ENCODE results near the gene TGM6. TPM values are rescaled to one million over a fixed set of nuclear protein-coding genes. Genes with fewer than 3 reads are reported as not detected.
A peak's percentile ranks its signal among the peaks of the same experiment; 100 is the strongest.

The TGM6 gene
- total RNA-seq, 4 donors from 2014 or later: not detected

- no peak for DNase-seq (ENCODE audit: low spot score)
Measured at GRCh38 chr20:2468581-2469407, 88.1 kb downstream of the TGM6 start.

GRCh38 chr20:2469991-2470422 is 89.3 kb downstream of the TGM6 start:
- DNase-seq (ENCODE audit: low spot score) (peak; percentile 32), ATAC-seq (ENCODE audit: low FRiP score) (peak; percentile 57)
- TF ChIP-seq CTCF (IDR thresholded peaks at IDR 0.05): no peak

More at GRCh38 chr20:2468581-2469407, 88.1 kb downstream of the TGM6 start:
- TF ChIP-seq CTCF (IDR thresholded peaks at IDR 0.05): no peak
- no peak for ATAC-seq (ENCODE audit: low FRiP score)

- peak; percentile 81 for DNase-seq (ENCODE audit: low spot score)
- ATAC-seq (ENCODE audit: low FRiP score): peak; percentile 98
- no peak for TF ChIP-seq CTCF (IDR thresholded peaks at IDR 0.05)
Measured at GRCh38 chr20:2470423-2471193, 89.9 kb downstream of the TGM6 start, which contains the start of gene SNRPB. Gene SNRPB (minus strand): TSS chr20:2470789. CDS start chr20:2470690, 99 bp downstream.

GRCh38 chr20:2473516-2473915 is 92.8 kb downstream of the TGM6 start:
- DNase-seq (ENCODE audit: low spot score) (no peak), ATAC-seq (ENCODE audit: low FRiP score) (no peak)
- TF ChIP-seq CTCF (IDR thresholded peaks at IDR 0.05): no peak

GRCh38 chr20:2475850-2476741 is 95.4 kb downstream of the TGM6 start:
- ATAC-seq (ENCODE audit: low FRiP score) (no peak), DNase-seq (ENCODE audit: low spot score) (no peak)
- TF ChIP-seq CTCF (IDR thresholded peaks at IDR 0.05): no peak

GRCh38 chr20:2476742-2477615 is 96.3 kb downstream of the TGM6 start:
- no peak for ATAC-seq (ENCODE audit: low FRiP score)
- TF ChIP-seq CTCF (IDR thresholded peaks at IDR 0.05): no peak

More at GRCh38 chr20:2476742-2477615, 96.3 kb downstream of the TGM6 start:
- DNase-seq (ENCODE audit: low spot score): no peak

All from omental fat pad (tissue), 4 donors.